GM23338 (cell line): ENCODE measurements around the gene BCKDHA.

ENCODE experiments used
- CREB1 ChIP-seq: fragments of 250-450 bp; sonication (Bioruptor Pico); IDR thresholded peaks from 2 replicates; pipeline ENCODE4 v1.5.0; 2020; ENCODE audit warnings: low read depth, mild to moderate bottlenecking, moderate library complexity
- EZH2 ChIP-seq: fragments of 200-600 bp; sonication (generic); IDR thresholded peaks from one replicate; pipeline ENCODE4 v1.8.0; 2017; ENCODE audit warnings: antibody characterized with exemption, mild to moderate bottlenecking, low read depth; ENCODE audit not compliant: unreplicated experiment
- EZH2phosphoT487 ChIP-seq: fragments of 200-600 bp; sonication (generic); IDR thresholded peaks from one replicate; pipeline ENCODE4 v1.8.1; 2018; ENCODE audit warnings: antibody characterized with exemption; ENCODE audit not compliant: unreplicated experiment
- JUNB ChIP-seq: IDR thresholded peaks from one replicate; pipeline ENCODE4 v1.6.1; 2016; ENCODE audit warnings: antibody characterized with exemption; ENCODE audit not compliant: unreplicated experiment
- NANOG ChIP-seq: IDR thresholded peaks from 2 replicates; pipeline ENCODE4 v1.6.1; 2016; ENCODE audit warnings: antibody characterized with exemption, borderline replicate concordance
- POLR2AphosphoS5 ChIP-seq: IDR thresholded peaks from 2 replicates; pipeline ENCODE4 v1.6.1; 2016; ENCODE audit warnings: antibody characterized with exemption, low read depth
- STAT1 ChIP-seq: IDR thresholded peaks from one replicate; pipeline ENCODE4 v1.6.1; 2016; ENCODE audit warnings: antibody characterized with exemption; ENCODE audit not compliant: unreplicated experiment
- ZNF114 ChIP-seq: fragments of 250-450 bp; sonication (Bioruptor Pico); IDR thresholded peaks from 2 replicates; pipeline ENCODE4 v1.5.0; 2020; ENCODE audit warnings: mild to moderate bottlenecking, moderate library complexity
- ZNF331 ChIP-seq: fragments of 250-450 bp; sonication (Bioruptor Pico); IDR thresholded peaks from 2 replicates; pipeline ENCODE4 v1.5.0; 2020; ENCODE audit warnings: low read depth, mild to moderate bottlenecking, moderate library complexity
- TF ChIP-seq, protein P1 (sequence below), 2 experiments: fragments of 200-600 bp in 1 of 2; sonication (generic) in 1 of 2; conservative IDR thresholded peaks; 2 replicates each; pipeline versions ENCODE4 v1.5.1 to v1.6.1; 2016 to 2017; ENCODE audit warnings: antibody characterized with exemption in 2 of 2, low read depth in 2 of 2, mild to moderate bottlenecking in 2 of 2, moderate library complexity in 1 of 2
- TF ChIP-seq, protein P2 (sequence below): IDR thresholded peaks from 2 replicates; pipeline ENCODE4 v1.6.1; 2016; ENCODE audit warnings: antibody characterized with exemption
- TF ChIP-seq, protein P3 (sequence below): IDR thresholded peaks from one replicate; pipeline ENCODE4 v1.6.1; 2018; ENCODE audit warnings: antibody characterized with exemption; ENCODE audit not compliant: unreplicated experiment

DNA sequence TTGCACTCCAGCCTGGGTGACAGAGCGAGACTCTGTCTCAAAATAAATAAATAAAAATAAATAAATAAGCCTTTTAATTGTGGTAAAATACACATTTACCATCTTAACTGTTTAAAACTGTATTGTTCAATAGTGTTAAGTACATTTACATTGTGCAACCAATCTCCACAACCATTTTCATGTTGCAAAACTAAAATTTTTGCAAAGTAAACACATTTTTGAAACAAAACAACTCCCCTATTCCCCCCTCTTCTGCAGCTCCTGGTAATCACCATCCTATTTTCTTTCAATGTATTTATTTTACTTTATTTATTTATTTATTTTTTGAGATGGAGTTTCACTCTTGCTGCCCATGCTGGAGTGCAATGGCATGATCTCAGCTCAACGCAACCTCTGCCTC lies 27.8 kb upstream of the BCKDHA start:
- TF ChIP-seq, protein P1, sequence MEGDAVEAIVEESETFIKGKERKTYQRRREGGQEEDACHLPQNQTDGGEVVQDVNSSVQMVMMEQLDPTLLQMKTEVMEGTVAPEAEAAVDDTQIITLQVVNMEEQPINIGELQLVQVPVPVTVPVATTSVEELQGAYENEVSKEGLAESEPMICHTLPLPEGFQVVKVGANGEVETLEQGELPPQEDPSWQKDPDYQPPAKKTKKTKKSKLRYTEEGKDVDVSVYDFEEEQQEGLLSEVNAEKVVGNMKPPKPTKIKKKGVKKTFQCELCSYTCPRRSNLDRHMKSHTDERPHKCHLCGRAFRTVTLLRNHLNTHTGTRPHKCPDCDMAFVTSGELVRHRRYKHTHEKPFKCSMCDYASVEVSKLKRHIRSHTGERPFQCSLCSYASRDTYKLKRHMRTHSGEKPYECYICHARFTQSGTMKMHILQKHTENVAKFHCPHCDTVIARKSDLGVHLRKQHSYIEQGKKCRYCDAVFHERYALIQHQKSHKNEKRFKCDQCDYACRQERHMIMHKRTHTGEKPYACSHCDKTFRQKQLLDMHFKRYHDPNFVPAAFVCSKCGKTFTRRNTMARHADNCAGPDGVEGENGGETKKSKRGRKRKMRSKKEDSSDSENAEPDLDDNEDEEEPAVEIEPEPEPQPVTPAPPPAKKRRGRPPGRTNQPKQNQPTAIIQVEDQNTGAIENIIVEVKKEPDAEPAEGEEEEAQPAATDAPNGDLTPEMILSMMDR (conservative IDR thresholded peaks at IDR 0.05; ENCODE audit: low read depth in 2 of 2), result no peak
- TF ChIP-seq, protein P2, sequence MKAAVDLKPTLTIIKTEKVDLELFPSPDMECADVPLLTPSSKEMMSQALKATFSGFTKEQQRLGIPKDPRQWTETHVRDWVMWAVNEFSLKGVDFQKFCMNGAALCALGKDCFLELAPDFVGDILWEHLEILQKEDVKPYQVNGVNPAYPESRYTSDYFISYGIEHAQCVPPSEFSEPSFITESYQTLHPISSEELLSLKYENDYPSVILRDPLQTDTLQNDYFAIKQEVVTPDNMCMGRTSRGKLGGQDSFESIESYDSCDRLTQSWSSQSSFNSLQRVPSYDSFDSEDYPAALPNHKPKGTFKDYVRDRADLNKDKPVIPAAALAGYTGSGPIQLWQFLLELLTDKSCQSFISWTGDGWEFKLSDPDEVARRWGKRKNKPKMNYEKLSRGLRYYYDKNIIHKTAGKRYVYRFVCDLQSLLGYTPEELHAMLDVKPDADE, result no peak
- TF ChIP-seq EZH2phosphoT487 (no peak), POLR2AphosphoS5 (no peak), EZH2 (no peak), JUNB (no peak), CREB1 (CRISPR knock-in tag) (no peak), NANOG (no peak), ZNF114 (CRISPR knock-in tag) (no peak), STAT1 (no peak), ZNF331 (CRISPR knock-in tag) (no peak)
- TF ChIP-seq, protein P3, sequence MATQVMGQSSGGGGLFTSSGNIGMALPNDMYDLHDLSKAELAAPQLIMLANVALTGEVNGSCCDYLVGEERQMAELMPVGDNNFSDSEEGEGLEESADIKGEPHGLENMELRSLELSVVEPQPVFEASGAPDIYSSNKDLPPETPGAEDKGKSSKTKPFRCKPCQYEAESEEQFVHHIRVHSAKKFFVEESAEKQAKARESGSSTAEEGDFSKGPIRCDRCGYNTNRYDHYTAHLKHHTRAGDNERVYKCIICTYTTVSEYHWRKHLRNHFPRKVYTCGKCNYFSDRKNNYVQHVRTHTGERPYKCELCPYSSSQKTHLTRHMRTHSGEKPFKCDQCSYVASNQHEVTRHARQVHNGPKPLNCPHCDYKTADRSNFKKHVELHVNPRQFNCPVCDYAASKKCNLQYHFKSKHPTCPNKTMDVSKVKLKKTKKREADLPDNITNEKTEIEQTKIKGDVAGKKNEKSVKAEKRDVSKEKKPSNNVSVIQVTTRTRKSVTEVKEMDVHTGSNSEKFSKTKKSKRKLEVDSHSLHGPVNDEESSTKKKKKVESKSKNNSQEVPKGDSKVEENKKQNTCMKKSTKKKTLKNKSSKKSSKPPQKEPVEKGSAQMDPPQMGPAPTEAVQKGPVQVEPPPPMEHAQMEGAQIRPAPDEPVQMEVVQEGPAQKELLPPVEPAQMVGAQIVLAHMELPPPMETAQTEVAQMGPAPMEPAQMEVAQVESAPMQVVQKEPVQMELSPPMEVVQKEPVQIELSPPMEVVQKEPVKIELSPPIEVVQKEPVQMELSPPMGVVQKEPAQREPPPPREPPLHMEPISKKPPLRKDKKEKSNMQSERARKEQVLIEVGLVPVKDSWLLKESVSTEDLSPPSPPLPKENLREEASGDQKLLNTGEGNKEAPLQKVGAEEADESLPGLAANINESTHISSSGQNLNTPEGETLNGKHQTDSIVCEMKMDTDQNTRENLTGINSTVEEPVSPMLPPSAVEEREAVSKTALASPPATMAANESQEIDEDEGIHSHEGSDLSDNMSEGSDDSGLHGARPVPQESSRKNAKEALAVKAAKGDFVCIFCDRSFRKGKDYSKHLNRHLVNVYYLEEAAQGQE, result no peak
